Inferior parietal cortex (tissue), 1 donor: ENCODE results near the gene SLC23A3.

Experiments used
- DNase-seq: peaks from one replicate; pipeline ENCODE4 v3.0.0-alpha.2; 2016; ENCODE audit errors: extremely low spot score

The SLC23A3 gene

GRCh38 chr2:219142329-219142728 is 27.5 kb downstream of the SLC23A3 start:
- DNase-seq, result no peak

GRCh38 chr2:219140722-219141121 is 29.1 kb downstream of the SLC23A3 start:
- no peak for DNase-seq

- DNase-seq, result no peak
Measured at GRCh38 chr2:219133976-219134375, 35.9 kb downstream of the SLC23A3 start.

GRCh38 chr2:219131744-219132143 is 38.1 kb downstream of the SLC23A3 start:
- no peak for DNase-seq

GRCh38 chr2:219131327-219131726 is 38.5 kb downstream of the SLC23A3 start:
- DNase-seq, result no peak

- no peak for DNase-seq
Measured at GRCh38 chr2:219129589-219129988, 40.2 kb downstream of the SLC23A3 start.

- no peak for DNase-seq
Measured at GRCh38 chr2:219128396-219128795, 41.4 kb downstream of the SLC23A3 start.

GRCh38 chr2:219127037-219127635 is 42.7 kb downstream of the SLC23A3 start:
- no peak for DNase-seq

GRCh38 chr2:219126555-219126954 is 43.3 kb downstream of the SLC23A3 start:
- no peak for DNase-seq

- DNase-seq, result no peak
Measured at GRCh38 chr2:219125886-219126270, 44.0 kb downstream of the SLC23A3 start.

GRCh38 chr2:219125225-219125885 is 44.5 kb downstream of the SLC23A3 start:
- DNase-seq, result no peak

GRCh38 chr2:219124381-219125110 is 45.3 kb downstream of the SLC23A3 start:
- peak; percentile 32 for DNase-seq

GRCh38 chr2:219123356-219124135 is 46.3 kb downstream of the SLC23A3 start:
- no peak for DNase-seq

GRCh38 chr2:219122202-219122980 is 47.4 kb downstream of the SLC23A3 start:
- no peak for DNase-seq

GRCh38 chr2:219120082-219120481 is 49.7 kb downstream of the SLC23A3 start:
- no peak for DNase-seq

GRCh38 chr2:219119422-219120043 is 50.3 kb downstream of the SLC23A3 start:
- DNase-seq, result peak; percentile 75

GRCh38 chr2:219118504-219118903 is 51.3 kb downstream of the SLC23A3 start:
- DNase-seq, result no peak

- DNase-seq, result no peak
Measured at GRCh38 chr2:219116776-219117646, 52.8 kb downstream of the SLC23A3 start.

- DNase-seq, result no peak
Measured at GRCh38 chr2:219112651-219113338, 57.0 kb downstream of the SLC23A3 start.
